ENCODE data around the gene SUGCT. TPM values are rescaled to one million over a fixed set of nuclear protein-coding genes. Genes with fewer than 3 reads are reported as not detected.

SUGCT gene
- polyA plus RNA-seq (2012; ENCODE audit: insufficient read length, low read depth): 7.7 TPM

GRCh38 chr7:40134428-40135316 is at the start of gene SUGCT, which contains the start of gene MPLKIP:
TSS of gene SUGCT (plus strand) at chr7:40135005.
TSS of gene MPLKIP (minus strand) at chr7:40134622. CDS start at chr7:40134567, 55 bp downstream.
- TF ChIP-seq FOXP2 (optimal IDR thresholded peaks at IDR 0.05; ENCODE audit: borderline replicate concordance, extremely low read depth, extremely low read length, insufficient read depth) (no peak), REST (IDR thresholded peaks at IDR 0.05; ENCODE audit: insufficient read depth in 1 of 2, low read depth in 2 of 2, low read length in 2 of 2) (peak in 1 of 2 experiments; percentile 68; a peak in 2 of 4 replicates), SIN3A (IDR thresholded peaks at IDR 0.05; ENCODE audit: borderline replicate concordance, insufficient read depth, low read length) (peak; percentile 83; the same call in 1 of the 2 replicates), TAF1 (IDR thresholded peaks at IDR 0.05; ENCODE audit: borderline replicate concordance, insufficient read depth, low read length) (peak; percentile 99), POLR2AphosphoS5 (IDR thresholded peaks at IDR 0.05; ENCODE audit: low read depth, low read length) (peak; percentile 78)

- no peak for TF ChIP-seq TAF1 (IDR thresholded peaks at IDR 0.05; ENCODE audit: borderline replicate concordance, insufficient read depth, low read length)
- no peak for TF ChIP-seq POLR2AphosphoS5 (IDR thresholded peaks at IDR 0.05; ENCODE audit: low read depth, low read length)
- no peak for TF ChIP-seq SIN3A (IDR thresholded peaks at IDR 0.05; ENCODE audit: borderline replicate concordance, insufficient read depth, low read length)
- TF ChIP-seq REST (IDR thresholded peaks at IDR 0.05; ENCODE audit: insufficient read depth in 1 of 2, low read depth in 2 of 2, low read length in 2 of 2): no peak
- no peak for TF ChIP-seq FOXP2 (optimal IDR thresholded peaks at IDR 0.05; ENCODE audit: borderline replicate concordance, extremely low read depth, extremely low read length, insufficient read depth)
These were observed 42.6 kb upstream of the SUGCT start for GRCh38 chr7:40092182-40092581.

- TF ChIP-seq REST (IDR thresholded peaks at IDR 0.05; ENCODE audit: insufficient read depth in 1 of 2, low read depth in 2 of 2, low read length in 2 of 2): no peak
- TF ChIP-seq TAF1 (IDR thresholded peaks at IDR 0.05; ENCODE audit: borderline replicate concordance, insufficient read depth, low read length): no peak
These were observed 41.0 kb upstream of the SUGCT start for GRCh38 chr7:40093631-40094350.

- TF ChIP-seq SIN3A (IDR thresholded peaks at IDR 0.05; ENCODE audit: borderline replicate concordance, insufficient read depth, low read length) (no peak), FOXP2 (optimal IDR thresholded peaks at IDR 0.05; ENCODE audit: borderline replicate concordance, extremely low read depth, extremely low read length, insufficient read depth) (no peak), REST (IDR thresholded peaks at IDR 0.05; ENCODE audit: insufficient read depth in 1 of 2, low read depth in 2 of 2, low read length in 2 of 2) (no peak), POLR2AphosphoS5 (IDR thresholded peaks at IDR 0.05; ENCODE audit: low read depth, low read length) (no peak), TAF1 (IDR thresholded peaks at IDR 0.05; ENCODE audit: borderline replicate concordance, insufficient read depth, low read length) (no peak)
These were observed 39.6 kb upstream of the SUGCT start for GRCh38 chr7:40095230-40095629.
